Activated naive CD8-positive, alpha-beta T cell treated with anti-CD3 and anti-CD28 coated beads, Interleukin-2, amount 50 U/mL, for 24 hours (primary cell): ENCODE results near the gene RBM12.

Experiments used
- ATAC-seq: fragments of 150-1000 bp; cut with Tn5 transposase; one replicate; pipeline ENCODE4 v1.10.0; 2021
- DNase-seq: peaks from one replicate; pipeline ENCODE4 v3.0.0; 2021
- H3K27ac Mint-ChIP-seq: one replicate; pipeline ENCODE4 v1.8.0; 2021; ENCODE audit warnings: mild to moderate bottlenecking, mixed read lengths
- H3K27me3 Mint-ChIP-seq: one replicate; pipeline ENCODE4 v1.8.0; 2021; ENCODE audit warnings: mixed read lengths
- H3K36me3 Mint-ChIP-seq: one replicate; pipeline ENCODE4 v1.8.0; 2021; ENCODE audit warnings: low read depth, mixed read lengths
- H3K4me1 Mint-ChIP-seq: one replicate; pipeline ENCODE4 v1.8.0; 2021; ENCODE audit warnings: mixed read lengths
- H3K4me3 Mint-ChIP-seq: one replicate; pipeline ENCODE4 v1.8.0; 2021; ENCODE audit warnings: mild to moderate bottlenecking, moderate library complexity, mixed read lengths
- H3K9me3 Mint-ChIP-seq: one replicate; pipeline ENCODE4 v1.8.0; 2021; ENCODE audit warnings: mixed read lengths

Gene RBM12

GRCh38 chr20:35610833-35611427 is 53.8 kb downstream of the RBM12 start:
- Mint-ChIP-seq H3K36me3 (no peaks in the 10 kb centered on the region), H3K9me3 (no peaks in the 10 kb centered on the region), H3K4me1 (peaks cover 13% of the 10 kb centered on the region), H3K27me3 (no peaks in the 10 kb centered on the region), H3K27ac (no peak overlapping the region), H3K4me3 (no peak overlapping the region)
- ATAC-seq (no peak), DNase-seq (no peak)

- H3K27me3 Mint-ChIP-seq, result peaks cover 10% of the 10 kb centered on the region
- H3K4me3 Mint-ChIP-seq, result no peak overlapping the region
- H3K9me3 Mint-ChIP-seq, result no peaks in the 10 kb centered on the region
- H3K27ac Mint-ChIP-seq, result no peak overlapping the region
- DNase-seq (no peak), ATAC-seq (no peak)
- no peaks in the 10 kb centered on the region for H3K36me3 Mint-ChIP-seq
- peaks cover 4% of the 10 kb centered on the region for H3K4me1 Mint-ChIP-seq
Measured at GRCh38 chr20:35607003-35607735, 57.5 kb downstream of the RBM12 start.

DNA sequence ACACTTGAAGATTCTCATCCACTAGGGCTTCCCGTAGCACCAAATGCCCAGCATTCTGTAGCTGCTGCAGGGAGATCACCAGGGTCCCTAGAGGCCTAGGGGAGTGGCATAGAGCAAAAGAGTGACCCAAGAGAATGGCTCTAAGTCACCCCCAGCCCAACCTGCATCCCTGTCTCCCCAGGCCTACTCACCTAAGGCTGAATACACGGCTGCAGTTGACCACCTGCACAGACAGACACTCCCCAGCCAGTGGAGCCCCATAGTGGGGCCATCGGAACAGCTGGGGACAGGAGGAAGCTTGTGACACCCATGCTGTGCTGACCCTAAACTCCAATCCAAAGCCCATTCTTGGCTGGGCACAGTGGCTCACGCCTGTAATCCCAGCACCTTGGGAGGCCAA is 58.6 kb downstream of the RBM12 start:
- no peak for DNase-seq

GRCh38 chr20:35604449-35604747 is 60.3 kb downstream of the RBM12 start:
- H3K4me1 Mint-ChIP-seq, result peaks cover 12% of the 10 kb centered on the region
- no peak for ATAC-seq
- H3K27me3 Mint-ChIP-seq, result peaks cover 30% of the 10 kb centered on the region
- H3K4me3 Mint-ChIP-seq, result no peak overlapping the region
- H3K27ac Mint-ChIP-seq, result no peak overlapping the region
- H3K36me3 Mint-ChIP-seq, result no peaks in the 10 kb centered on the region
- no peaks in the 10 kb centered on the region for H3K9me3 Mint-ChIP-seq
- peak; percentile 36 for DNase-seq

More for the DNA sequence above, 58.6 kb downstream of the RBM12 start:
- H3K27ac Mint-ChIP-seq, result no peak overlapping the region
- no peak overlapping the region for H3K4me3 Mint-ChIP-seq
- peaks cover 17% of the 10 kb centered on the region for H3K27me3 Mint-ChIP-seq
- peaks cover 8% of the 10 kb centered on the region for H3K4me1 Mint-ChIP-seq
- no peaks in the 10 kb centered on the region for H3K36me3 Mint-ChIP-seq
- no peaks in the 10 kb centered on the region for H3K9me3 Mint-ChIP-seq
- ATAC-seq, result no peak

DNA sequence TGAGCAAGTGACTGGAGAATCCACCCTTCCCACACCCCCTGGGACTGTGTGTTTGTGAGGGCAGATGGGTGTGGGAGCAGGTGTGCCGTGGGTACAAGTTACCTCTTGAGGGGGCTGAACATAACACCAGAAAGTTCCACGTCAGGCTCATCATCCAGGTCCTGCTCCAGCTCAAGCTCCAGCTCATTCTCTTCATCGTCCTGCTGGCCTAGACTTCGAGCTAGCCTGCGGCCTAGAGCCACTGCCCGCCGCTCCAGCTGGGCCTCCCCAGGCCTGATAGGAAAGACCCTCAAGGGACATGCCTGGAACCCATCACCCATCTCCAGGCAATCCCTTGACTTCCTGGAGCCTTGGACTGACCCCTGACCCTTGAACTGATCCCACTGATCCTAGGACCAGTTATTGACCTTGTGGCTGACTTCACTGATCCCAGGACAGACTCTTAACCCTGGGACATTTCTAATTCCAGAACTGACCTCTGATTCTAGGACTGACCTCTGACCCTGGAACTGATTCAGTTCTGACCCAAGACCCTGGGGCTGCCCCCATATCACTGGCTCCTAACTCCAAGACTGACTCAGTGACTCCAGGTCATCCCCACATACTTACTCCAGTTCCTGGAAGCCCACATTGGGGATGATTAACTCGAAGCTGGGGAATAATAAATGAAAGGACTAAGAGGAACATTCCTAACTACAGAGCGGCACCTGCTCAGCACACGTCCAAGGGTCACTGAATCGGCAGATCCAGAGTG is 60.8 kb downstream of the RBM12 start:
- Mint-ChIP-seq H3K27ac (no peak overlapping the region), H3K27me3 (peaks cover 30% of the 10 kb centered on the region), H3K9me3 (no peaks in the 10 kb centered on the region), H3K4me3 (no peak overlapping the region), H3K4me1 (peaks cover 12% of the 10 kb centered on the region), H3K36me3 (no peaks in the 10 kb centered on the region)
- DNase-seq, result no peak
- no peak for ATAC-seq

DNA sequence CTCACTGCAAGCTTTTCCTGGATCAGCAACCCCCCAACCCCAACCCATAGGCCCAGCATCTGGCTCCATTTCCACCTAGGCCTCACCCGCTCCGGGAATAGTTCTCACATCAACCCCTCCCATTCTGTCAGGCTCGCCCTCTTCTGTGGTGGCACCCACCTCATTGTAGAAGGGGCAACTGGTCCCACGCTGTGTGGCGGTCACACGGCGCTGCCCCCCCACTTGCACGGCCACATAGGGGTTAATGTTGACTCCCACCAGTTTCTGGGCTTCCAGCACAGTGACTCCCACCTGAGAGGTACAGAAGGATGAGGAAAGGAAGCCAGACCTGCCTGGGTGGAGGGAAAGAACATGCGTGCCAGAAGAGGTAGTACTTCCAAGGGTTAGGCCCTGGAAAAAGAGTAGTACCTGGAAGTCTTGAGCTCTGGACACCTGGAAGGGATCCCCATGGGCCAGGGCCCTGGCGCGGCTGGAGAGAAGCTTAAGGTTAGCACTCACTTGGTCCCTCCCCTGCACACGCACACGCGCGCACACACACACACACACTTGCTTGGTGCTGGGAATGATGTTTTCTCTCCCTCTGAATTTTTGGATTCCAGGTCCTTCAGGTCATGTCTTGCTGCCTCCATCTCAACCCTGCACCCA is 61.7 kb downstream of the RBM12 start:
- no peak for ATAC-seq
- DNase-seq, result no peak
- H3K4me3 Mint-ChIP-seq, result no peak overlapping the region
- no peaks in the 10 kb centered on the region for H3K9me3 Mint-ChIP-seq
- no peak overlapping the region for H3K27ac Mint-ChIP-seq
- peaks cover 12% of the 10 kb centered on the region for H3K4me1 Mint-ChIP-seq
- no peaks in the 10 kb centered on the region for H3K36me3 Mint-ChIP-seq
- peaks cover 33% of the 10 kb centered on the region for H3K27me3 Mint-ChIP-seq

GRCh38 chr20:35601990-35602389 is 62.7 kb downstream of the RBM12 start:
- ATAC-seq (no peak), DNase-seq (no peak)
- peaks cover 11% of the 10 kb centered on the region for H3K4me1 Mint-ChIP-seq
- no peak overlapping the region for H3K27ac Mint-ChIP-seq
- no peaks in the 10 kb centered on the region for H3K36me3 Mint-ChIP-seq
- H3K27me3 Mint-ChIP-seq, result peaks cover 33% of the 10 kb centered on the region
- no peaks in the 10 kb centered on the region for H3K9me3 Mint-ChIP-seq
- no peak overlapping the region for H3K4me3 Mint-ChIP-seq

DNA sequence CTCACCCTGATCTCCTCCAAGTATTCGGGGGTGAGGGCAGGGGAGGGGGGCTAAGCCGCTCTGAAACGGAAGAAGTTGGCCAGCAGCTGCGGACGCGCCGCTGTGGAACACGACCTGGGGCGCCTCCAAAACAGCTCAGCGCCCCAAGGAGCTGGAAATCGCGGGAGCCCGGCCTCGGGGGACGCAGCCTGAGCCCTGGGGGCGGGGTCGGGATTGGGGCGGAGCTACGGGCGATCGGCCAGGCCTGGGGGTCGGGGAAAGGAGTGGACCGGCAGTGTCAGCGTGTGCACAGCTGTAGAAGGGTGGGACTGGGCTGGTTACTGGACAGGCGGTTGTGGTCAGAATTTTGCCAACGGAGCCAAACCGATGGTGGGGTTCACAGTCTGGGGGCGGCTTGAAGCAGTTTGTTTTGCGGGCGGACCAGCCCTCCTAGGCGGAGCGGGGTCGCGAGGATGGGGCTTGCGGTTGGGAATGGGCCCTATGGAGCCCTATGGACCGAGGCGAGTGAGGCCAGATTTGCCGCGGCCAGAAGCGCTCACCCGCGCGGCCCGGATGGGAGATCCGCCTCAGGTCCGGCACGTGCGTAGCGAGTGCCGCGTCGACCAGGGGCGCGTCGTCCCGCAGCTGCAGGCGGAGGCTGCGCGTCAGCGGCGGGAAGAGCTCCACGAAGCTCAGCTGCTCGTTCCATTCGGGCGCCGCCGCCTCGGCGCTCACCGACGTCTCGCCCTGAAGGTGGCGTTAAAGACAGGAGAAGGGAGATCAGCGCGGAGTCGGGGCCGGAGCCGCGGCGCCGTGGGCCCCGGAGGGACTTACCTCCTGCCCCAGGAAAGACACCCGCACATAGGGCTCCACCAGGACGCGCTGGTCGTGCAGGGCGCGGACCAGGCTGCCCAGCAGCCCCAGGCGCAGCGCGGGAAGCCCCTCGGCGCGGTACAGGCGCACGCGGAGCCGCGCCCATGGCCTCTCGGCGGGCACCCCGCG is 63.4 kb downstream of the RBM12 start:
- peaks cover 33% of the 10 kb centered on the region for H3K27me3 Mint-ChIP-seq
- DNase-seq, result peak; percentile 76
- H3K4me1 Mint-ChIP-seq, result peaks cover 9% of the 10 kb centered on the region
- H3K27ac Mint-ChIP-seq, result peak overlapping the region; percentile 12
- peak overlapping the region; percentile 71 for H3K4me3 Mint-ChIP-seq
- H3K36me3 Mint-ChIP-seq, result no peaks in the 10 kb centered on the region
- no peaks in the 10 kb centered on the region for H3K9me3 Mint-ChIP-seq
- ATAC-seq, result peak; percentile 75

- peaks cover 9% of the 10 kb centered on the region for H3K4me1 Mint-ChIP-seq
- DNase-seq (no peak), ATAC-seq (no peak)
- no peaks in the 10 kb centered on the region for H3K36me3 Mint-ChIP-seq
- no peaks in the 10 kb centered on the region for H3K9me3 Mint-ChIP-seq
- H3K4me3 Mint-ChIP-seq, result peak overlapping the region; percentile 71
- peaks cover 33% of the 10 kb centered on the region for H3K27me3 Mint-ChIP-seq
- H3K27ac Mint-ChIP-seq, result no peak overlapping the region
Measured at GRCh38 chr20:35600176-35600992, 64.3 kb downstream of the RBM12 start.

- H3K36me3 Mint-ChIP-seq, result no peaks in the 10 kb centered on the region
- DNase-seq, result no peak
- no peak overlapping the region for H3K27ac Mint-ChIP-seq
- ATAC-seq, result no peak
- H3K9me3 Mint-ChIP-seq, result no peaks in the 10 kb centered on the region
- peaks cover 33% of the 10 kb centered on the region for H3K27me3 Mint-ChIP-seq
- H3K4me3 Mint-ChIP-seq, result no peak overlapping the region
- peaks cover 9% of the 10 kb centered on the region for H3K4me1 Mint-ChIP-seq
Measured at GRCh38 chr20:35599776-35600120, 65.0 kb downstream of the RBM12 start.
